HCT116 (cell line): ENCODE data around the gene PSMD11. TPM values are rescaled to one million over a fixed set of nuclear protein-coding genes. Genes with fewer than 3 reads are reported as not detected.

Source experiments
- ATAC-seq: fragments of 200-7000 bp; cut with Tn5 transposase; 2 replicates; pipeline ENCODE4 v1.9.1; 2020; ENCODE audit warnings: mild to moderate bottlenecking, moderate library complexity
- BruUV-seq: library from RNA; stranded (reverse); fragments of 400-500 nt; replicated peaks from 2 replicates; lab custom pipeline; 2021; lab: Mats Ljungman, UMichigan
- CTCF ChIA-PET: fragments of 300-600 bp; sonication (Branson Sonifier 250); formaldehyde crosslinking; loops from one replicate; lab custom pipeline; 2021; ENCODE audit warnings: antibody characterized with exemption; lab: Charles Lee
- POLR2A ChIA-PET: fragments of 300-600, 350-600 bp; sonication (Branson Sonifier 250); formaldehyde crosslinking; loops from one replicate; lab custom pipeline; 2021; ENCODE audit warnings: antibody characterized with exemption; lab: Charles Lee
- RAD21 ChIA-PET, 2 experiments: fragments of 300-600 bp; sonication (Branson Sonifier 250); formaldehyde crosslinking; loops; one replicate each; lab custom pipeline; 2023; ENCODE audit warnings: low total read pairs in 2 of 2; ENCODE audit not compliant: uncharacterized antibody in 2 of 2, unreplicated experiment in 2 of 2, low non-redundant PET in 1 of 2; lab: Charles Lee
- DNase-seq: peaks from one replicate; pipeline ENCODE4 v3.0.0-alpha.2; 2010; ENCODE audit warnings: low read depth, low spot score
- H2AFZ ChIP-seq: fragments of 200-600 bp; shearing (Covaris generic), sonication (generic); 2 replicates; pipeline ENCODE4 v1.6.1; 2017; ENCODE audit warnings: low read depth, mixed run types, mixed read lengths, antibody characterized with exemption, low read length; ENCODE audit not compliant: poor library complexity, severe bottlenecking
- H3K27ac ChIP-seq: 2 replicates; pipeline ENCODE4 v1.5.1; 2012; ENCODE audit warnings: low read depth, low read length
- H3K27me3 ChIP-seq: fragments of 200-600 bp; sonication (generic); 2 replicates; pipeline ENCODE4 v1.6.1; 2016; ENCODE audit warnings: mixed run types, low read length, mixed read lengths; ENCODE audit not compliant: insufficient read depth
- H3K36me3 ChIP-seq, 2 experiments: fragments of 200-500 bp in 1 of 2; fragments of 200-600 bp in 1 of 2; sonication (Bioruptor generic) in 1 of 2; sonication (generic) in 1 of 2; 2 replicates each; pipeline versions ENCODE4 v1.5.1 to v1.6.1; 2014 to 2016; ENCODE audit warnings: low read length in 2 of 2, inconsistent platforms in 1 of 2, mixed read lengths in 1 of 2, mixed run types in 1 of 2; ENCODE audit not compliant: insufficient read depth in 2 of 2, control insufficient read depth in 1 of 2
- H3K4me1 ChIP-seq, 2 experiments: fragments of 200-600 bp in 1 of 2; sonication (generic) in 1 of 2; 2 replicates each; pipeline versions ENCODE4 v1.5.1 to v1.6.1; 2012 to 2017; ENCODE audit warnings: low read length in 2 of 2, inconsistent platforms in 1 of 2, mild to moderate bottlenecking in 1 of 2, mixed read lengths in 1 of 2, mixed run types in 1 of 2, moderate library complexity in 1 of 2; ENCODE audit not compliant: insufficient read depth in 2 of 2, control insufficient read depth in 1 of 2
- H3K4me2 ChIP-seq: fragments of 200-600 bp; sonication (generic); 2 replicates; pipeline ENCODE4 v1.6.1; 2017; ENCODE audit warnings: mixed run types, low read length, mixed read lengths
- H3K4me3 ChIP-seq, 2 experiments: fragments of 200-600 bp in 1 of 2; sonication (generic) in 1 of 2; replicated peaks in 1 of 2; 2 replicates each; pipeline ENCODE4 v1.5.1; 2011 to 2016; ENCODE audit warnings: low read length in 2 of 2, control low read depth in 1 of 2, low read depth in 1 of 2, mild to moderate bottlenecking in 1 of 2, mixed read lengths in 1 of 2, mixed run types in 1 of 2
- H3K79me2 ChIP-seq: fragments of 200-600 bp; sonication (generic); 2 replicates; pipeline ENCODE4 v1.6.1; 2017; ENCODE audit warnings: mild to moderate bottlenecking, mixed run types, low read length, moderate library complexity, mixed read lengths; ENCODE audit not compliant: insufficient read depth
- H3K9ac ChIP-seq: fragments of 200-600 bp; sonication (generic); 2 replicates; pipeline ENCODE4 v1.6.1; 2016; ENCODE audit warnings: low read length, mixed read lengths
- H3K9me2 ChIP-seq: fragments of 200-600 bp; sonication (generic), shearing (Covaris generic); 2 replicates; pipeline ENCODE4 v1.6.1; 2017; ENCODE audit warnings: mixed run types, mild to moderate bottlenecking, moderate library complexity; ENCODE audit not compliant: insufficient read depth
- H3K9me3 ChIP-seq, 2 experiments: fragments of 200-500 bp in 1 of 2; fragments of 200-600 bp in 1 of 2; sonication (Bioruptor generic) in 1 of 2; sonication (generic) in 1 of 2; 2 replicates each; pipeline ENCODE4 v1.6.1; 2014 to 2017; ENCODE audit warnings: low read length in 2 of 2, mixed read lengths in 2 of 2, inconsistent platforms in 1 of 2, low read depth in 1 of 2, mild to moderate bottlenecking in 1 of 2, mixed run types in 1 of 2, moderate library complexity in 1 of 2; ENCODE audit not compliant: control insufficient read depth in 1 of 2, insufficient read depth in 1 of 2
- H4K20me1 ChIP-seq: fragments of 200-600 bp; sonication (generic), shearing (Covaris generic); 2 replicates; pipeline ENCODE4 v1.6.1; 2017; ENCODE audit warnings: mixed run types, mild to moderate bottlenecking, moderate library complexity; ENCODE audit not compliant: insufficient read depth
- CBX3 ChIP-seq: IDR thresholded peaks from 2 replicates; pipeline ENCODE4 v1.6.1; 2012; ENCODE audit warnings: low read depth
- CEBPB ChIP-seq: IDR thresholded peaks from 2 replicates; pipeline ENCODE4 v1.6.1; 2012; ENCODE audit warnings: low read depth
- EGR1 ChIP-seq: IDR thresholded peaks from 2 replicates; pipeline ENCODE4 v1.6.1; 2012; ENCODE audit warnings: low read depth
- ELF1 ChIP-seq: IDR thresholded peaks from 2 replicates; pipeline ENCODE4 v1.6.1; 2012; ENCODE audit warnings: low read depth, borderline replicate concordance
- EZH2 ChIP-seq: fragments of 200-600 bp; sonication (generic); IDR thresholded peaks from 2 replicates; pipeline ENCODE4 v1.6.1; 2017; ENCODE audit warnings: antibody characterized with exemption, mixed run types
- EZH2phosphoT487 ChIP-seq: fragments of 200-600 bp; IDR thresholded peaks from 2 replicates; pipeline ENCODE4 v1.6.1; 2018; ENCODE audit warnings: antibody characterized with exemption, borderline replicate concordance
- JUND ChIP-seq: IDR thresholded peaks from 2 replicates; pipeline ENCODE4 v1.6.1; 2012
- RAD21 ChIP-seq: IDR thresholded peaks from 2 replicates; pipeline ENCODE4 v1.6.1; 2012; ENCODE audit warnings: low read depth, mild to moderate bottlenecking
- SRF ChIP-seq: IDR thresholded peaks from 2 replicates; pipeline ENCODE4 v1.6.1; 2012; ENCODE audit warnings: low read depth
- TCF7L2 ChIP-seq: IDR thresholded peaks from 2 replicates; pipeline ENCODE4 v1.7.0; 2011; ENCODE audit warnings: borderline replicate concordance, inconsistent platforms; ENCODE audit not compliant: insufficient read depth, insufficient read length; ENCODE audit errors: extremely low read depth
- YY1 ChIP-seq: IDR thresholded peaks from 2 replicates; pipeline ENCODE4 v1.6.1; 2011; ENCODE audit warnings: low read length, low read depth, moderate library complexity, mild to moderate bottlenecking; ENCODE audit not compliant: insufficient replicate concordance; ENCODE audit errors: extremely low read depth
- ZNF274 ChIP-seq: fragments of 200-500 bp; sonication (Bioruptor generic); IDR thresholded peaks from 2 replicates; pipeline ENCODE4 v1.6.1; 2014; ENCODE audit warnings: mild to moderate bottlenecking, low read depth, low read length, inconsistent platforms
- intact Hi-C: fragments of 100-400 bp; cut with micrococcal nuclease; formaldehyde crosslinking; loops from 2 replicates; pipeline ENCODE4 v1.10.0; 2022
- total RNA-seq: library from RNA; stranded (reverse); gene quantifications from one replicate; pipeline ENCODE4 v1.2.1, GENCODE V29; 2021; ENCODE audit not compliant: unreplicated experiment
- TF ChIP-seq, protein P1 (sequence below): IDR thresholded peaks from 2 replicates; pipeline ENCODE4 v1.6.1; 2012; ENCODE audit warnings: low read depth
- TF ChIP-seq, protein P2 (sequence below), 3 experiments: fragments of 200-600 bp in 1 of 3; sonication (generic) in 1 of 3; IDR thresholded peaks in 2 of 3; conservative IDR thresholded peaks in 1 of 3; 2 replicates each; pipeline ENCODE4 v1.5.1; 2012 to 2017; ENCODE audit warnings: low read depth in 2 of 3, low read length in 2 of 3, antibody characterized with exemption in 1 of 3, borderline replicate concordance in 1 of 3, control low read depth in 1 of 3, mild to moderate bottlenecking in 1 of 3, mixed read lengths in 1 of 3, mixed run types in 1 of 3, moderate library complexity in 1 of 3; ENCODE audit not compliant: insufficient read depth in 1 of 3
- TF ChIP-seq, protein P3 (sequence below): IDR thresholded peaks from 2 replicates; pipeline ENCODE4 v1.6.1; 2011; ENCODE audit warnings: mild to moderate bottlenecking, low read length, moderate library complexity; ENCODE audit not compliant: insufficient replicate concordance; ENCODE audit errors: extremely low read depth

PSMD11 gene
- total RNA-seq, 1 experiment from 2014 or later = 143 TPM

DNA sequence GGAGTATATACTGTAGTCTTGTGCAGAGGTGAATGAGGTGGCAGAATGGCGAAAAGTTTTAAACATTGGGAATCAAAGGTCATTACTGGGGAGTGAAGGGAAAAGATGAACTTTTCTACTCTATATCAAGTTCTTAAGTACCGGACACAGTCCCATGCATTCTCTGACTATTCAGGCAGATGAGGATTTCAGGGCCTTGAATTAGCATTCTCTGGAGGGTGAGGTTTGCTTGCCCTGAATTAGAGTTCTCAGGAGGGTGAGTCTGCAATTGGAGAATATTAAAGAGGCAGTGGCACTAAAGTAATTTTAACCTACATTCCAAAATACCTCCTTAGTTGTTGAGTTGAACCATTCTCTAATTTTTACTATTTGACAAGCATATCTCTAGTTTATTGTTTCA is 9.1 kb downstream of the PSMD11 start:
- ChIA-PET POLR2A (no interaction called here), CTCF (interaction anchor here (1.7 to 2.0 kb wide), 2 partner anchors 9 kb away, joined by 6 to 8 read pairs; partner anchors contain the start of gene PSMD11), RAD21 (no interaction called here)
- Histone ChIP-seq H2AFZ (no peak overlapping the region), H3K9me2 (no peaks in the 10 kb centered on the region), H3K4me3 (no peak overlapping the region), H3K79me2 (peaks cover 99% of the 10 kb centered on the region), H3K4me2 (no peak overlapping the region), H3K27ac (no peak overlapping the region), H3K9ac (no peak overlapping the region), H4K20me1 (peaks cover 31% of the 10 kb centered on the region; the same call in 1 of the 2 replicates), H3K27me3 (no peaks in the 10 kb centered on the region), H3K4me1 (no peaks in the 10 kb centered on the region), H3K9me3 (no peaks in the 10 kb centered on the region), H3K36me3 (peaks cover 66 to 78% of the 10 kb centered on the region in 2 experiments)
- no peak for TF ChIP-seq SRF
- TF ChIP-seq RAD21 = no peak
- no peak for TF ChIP-seq CEBPB
- no peak for TF ChIP-seq EZH2
- TF ChIP-seq CBX3 = no peak
- TF ChIP-seq, protein P1, sequence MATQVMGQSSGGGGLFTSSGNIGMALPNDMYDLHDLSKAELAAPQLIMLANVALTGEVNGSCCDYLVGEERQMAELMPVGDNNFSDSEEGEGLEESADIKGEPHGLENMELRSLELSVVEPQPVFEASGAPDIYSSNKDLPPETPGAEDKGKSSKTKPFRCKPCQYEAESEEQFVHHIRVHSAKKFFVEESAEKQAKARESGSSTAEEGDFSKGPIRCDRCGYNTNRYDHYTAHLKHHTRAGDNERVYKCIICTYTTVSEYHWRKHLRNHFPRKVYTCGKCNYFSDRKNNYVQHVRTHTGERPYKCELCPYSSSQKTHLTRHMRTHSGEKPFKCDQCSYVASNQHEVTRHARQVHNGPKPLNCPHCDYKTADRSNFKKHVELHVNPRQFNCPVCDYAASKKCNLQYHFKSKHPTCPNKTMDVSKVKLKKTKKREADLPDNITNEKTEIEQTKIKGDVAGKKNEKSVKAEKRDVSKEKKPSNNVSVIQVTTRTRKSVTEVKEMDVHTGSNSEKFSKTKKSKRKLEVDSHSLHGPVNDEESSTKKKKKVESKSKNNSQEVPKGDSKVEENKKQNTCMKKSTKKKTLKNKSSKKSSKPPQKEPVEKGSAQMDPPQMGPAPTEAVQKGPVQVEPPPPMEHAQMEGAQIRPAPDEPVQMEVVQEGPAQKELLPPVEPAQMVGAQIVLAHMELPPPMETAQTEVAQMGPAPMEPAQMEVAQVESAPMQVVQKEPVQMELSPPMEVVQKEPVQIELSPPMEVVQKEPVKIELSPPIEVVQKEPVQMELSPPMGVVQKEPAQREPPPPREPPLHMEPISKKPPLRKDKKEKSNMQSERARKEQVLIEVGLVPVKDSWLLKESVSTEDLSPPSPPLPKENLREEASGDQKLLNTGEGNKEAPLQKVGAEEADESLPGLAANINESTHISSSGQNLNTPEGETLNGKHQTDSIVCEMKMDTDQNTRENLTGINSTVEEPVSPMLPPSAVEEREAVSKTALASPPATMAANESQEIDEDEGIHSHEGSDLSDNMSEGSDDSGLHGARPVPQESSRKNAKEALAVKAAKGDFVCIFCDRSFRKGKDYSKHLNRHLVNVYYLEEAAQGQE = no peak
- no peak for TF ChIP-seq EGR1
- TF ChIP-seq ZNF274 = no peak
- TF ChIP-seq, protein P2, sequence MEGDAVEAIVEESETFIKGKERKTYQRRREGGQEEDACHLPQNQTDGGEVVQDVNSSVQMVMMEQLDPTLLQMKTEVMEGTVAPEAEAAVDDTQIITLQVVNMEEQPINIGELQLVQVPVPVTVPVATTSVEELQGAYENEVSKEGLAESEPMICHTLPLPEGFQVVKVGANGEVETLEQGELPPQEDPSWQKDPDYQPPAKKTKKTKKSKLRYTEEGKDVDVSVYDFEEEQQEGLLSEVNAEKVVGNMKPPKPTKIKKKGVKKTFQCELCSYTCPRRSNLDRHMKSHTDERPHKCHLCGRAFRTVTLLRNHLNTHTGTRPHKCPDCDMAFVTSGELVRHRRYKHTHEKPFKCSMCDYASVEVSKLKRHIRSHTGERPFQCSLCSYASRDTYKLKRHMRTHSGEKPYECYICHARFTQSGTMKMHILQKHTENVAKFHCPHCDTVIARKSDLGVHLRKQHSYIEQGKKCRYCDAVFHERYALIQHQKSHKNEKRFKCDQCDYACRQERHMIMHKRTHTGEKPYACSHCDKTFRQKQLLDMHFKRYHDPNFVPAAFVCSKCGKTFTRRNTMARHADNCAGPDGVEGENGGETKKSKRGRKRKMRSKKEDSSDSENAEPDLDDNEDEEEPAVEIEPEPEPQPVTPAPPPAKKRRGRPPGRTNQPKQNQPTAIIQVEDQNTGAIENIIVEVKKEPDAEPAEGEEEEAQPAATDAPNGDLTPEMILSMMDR (IDR thresholded peaks at IDR 0.05 in 2 of 3, conservative IDR thresholded peaks at IDR 0.05 in 1 of 3; ENCODE audit: borderline replicate concordance in 1 of 3, insufficient read depth in 1 of 3, low read depth in 2 of 3, low read length in 2 of 3) = no peak
- no peak for TF ChIP-seq YY1
- no peak for TF ChIP-seq JUND
- no peak for TF ChIP-seq ELF1
- TF ChIP-seq EZH2phosphoT487 = no peak
- TF ChIP-seq, protein P3, sequence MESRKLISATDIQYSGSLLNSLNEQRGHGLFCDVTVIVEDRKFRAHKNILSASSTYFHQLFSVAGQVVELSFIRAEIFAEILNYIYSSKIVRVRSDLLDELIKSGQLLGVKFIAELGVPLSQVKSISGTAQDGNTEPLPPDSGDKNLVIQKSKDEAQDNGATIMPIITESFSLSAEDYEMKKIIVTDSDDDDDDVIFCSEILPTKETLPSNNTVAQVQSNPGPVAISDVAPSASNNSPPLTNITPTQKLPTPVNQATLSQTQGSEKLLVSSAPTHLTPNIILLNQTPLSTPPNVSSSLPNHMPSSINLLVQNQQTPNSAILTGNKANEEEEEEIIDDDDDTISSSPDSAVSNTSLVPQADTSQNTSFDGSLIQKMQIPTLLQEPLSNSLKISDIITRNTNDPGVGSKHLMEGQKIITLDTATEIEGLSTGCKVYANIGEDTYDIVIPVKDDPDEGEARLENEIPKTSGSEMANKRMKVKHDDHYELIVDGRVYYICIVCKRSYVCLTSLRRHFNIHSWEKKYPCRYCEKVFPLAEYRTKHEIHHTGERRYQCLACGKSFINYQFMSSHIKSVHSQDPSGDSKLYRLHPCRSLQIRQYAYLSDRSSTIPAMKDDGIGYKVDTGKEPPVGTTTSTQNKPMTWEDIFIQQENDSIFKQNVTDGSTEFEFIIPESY = no peak
- no peak for TF ChIP-seq TCF7L2
- intact Hi-C loops = loop anchor here (10.0 kb wide), 1 partner anchor 61 kb away; no protein-coding TSS in a partner anchor
- BruUV-seq = TSS peak; percentile 0
- no peak for DNase-seq
- ATAC-seq = no peak
